Cardiac muscle cell (in vitro differentiated cells and primary cell): ENCODE results near the gene HSD17B8. TPM values are rescaled to one million over a fixed set of nuclear protein-coding genes. Genes with fewer than 3 reads are reported as not detected.

ENCODE experiments used
- DNase-seq, 2 donors: peaks; one replicate each; pipeline versions ENCODE4 v3.0.0 to v3.0.0-alpha.2; 2010 to 2017; ENCODE audit warnings: low read depth in 1 of 2, low spot score in 1 of 2
- H3K27ac ChIP-seq: fragments of 200-600 bp; sonication (generic); 2 replicates; pipeline ENCODE4 v1.5.1; 2016
- H3K27me3 ChIP-seq: fragments of 200-600 bp; sonication (generic); 2 replicates; pipeline ENCODE4 v1.6.0; 2016; ENCODE audit warnings: control low read depth
- H3K36me3 ChIP-seq: fragments of 200-600 bp; sonication (generic); 2 replicates; pipeline ENCODE4 v1.5.1; 2016; ENCODE audit warnings: control low read depth
- H3K4me1 ChIP-seq: fragments of 200-600 bp; sonication (generic); 2 replicates; pipeline ENCODE4 v1.8.1; 2017; ENCODE audit warnings: low read depth, mild to moderate bottlenecking, mixed run types
- H3K4me3 ChIP-seq: fragments of 200-600 bp; sonication (generic); 2 replicates; pipeline ENCODE4 v1.5.1; 2016; ENCODE audit warnings: mild to moderate bottlenecking
- H3K9me3 ChIP-seq: fragments of 200-600 bp; sonication (generic); 2 replicates; pipeline ENCODE4 v1.5.1; 2017; ENCODE audit warnings: low read depth, mild to moderate bottlenecking, control low read depth
- polyA plus RNA-seq: library from polyadenylated mRNA; unstranded; fragments of >200 nt; fragmentation: Nextera tagmentation; extraction: Ambion mirVana; gene quantifications from 2 replicates; pipeline ENCODE4 v1.2.1, GENCODE V29; 2016
- total RNA-seq: library from RNA; depleted of rRNA; stranded (reverse); fragments of >200 nt; gene quantifications from 2 replicates; pipeline ENCODE4 v1.2.3, GENCODE V29; 2016
- TF ChIP-seq, protein P1 (sequence below): IDR thresholded peaks from 2 replicates; pipeline ENCODE4 v1.5.1; 2012; ENCODE audit warnings: low read depth, mild to moderate bottlenecking, low read length

HSD17B8 gene
- total RNA-seq (45.4 and 45.7 TPM in 2 replicates), polyA plus RNA-seq (47.6 and 68.0 TPM in 2 replicates)

DNA sequence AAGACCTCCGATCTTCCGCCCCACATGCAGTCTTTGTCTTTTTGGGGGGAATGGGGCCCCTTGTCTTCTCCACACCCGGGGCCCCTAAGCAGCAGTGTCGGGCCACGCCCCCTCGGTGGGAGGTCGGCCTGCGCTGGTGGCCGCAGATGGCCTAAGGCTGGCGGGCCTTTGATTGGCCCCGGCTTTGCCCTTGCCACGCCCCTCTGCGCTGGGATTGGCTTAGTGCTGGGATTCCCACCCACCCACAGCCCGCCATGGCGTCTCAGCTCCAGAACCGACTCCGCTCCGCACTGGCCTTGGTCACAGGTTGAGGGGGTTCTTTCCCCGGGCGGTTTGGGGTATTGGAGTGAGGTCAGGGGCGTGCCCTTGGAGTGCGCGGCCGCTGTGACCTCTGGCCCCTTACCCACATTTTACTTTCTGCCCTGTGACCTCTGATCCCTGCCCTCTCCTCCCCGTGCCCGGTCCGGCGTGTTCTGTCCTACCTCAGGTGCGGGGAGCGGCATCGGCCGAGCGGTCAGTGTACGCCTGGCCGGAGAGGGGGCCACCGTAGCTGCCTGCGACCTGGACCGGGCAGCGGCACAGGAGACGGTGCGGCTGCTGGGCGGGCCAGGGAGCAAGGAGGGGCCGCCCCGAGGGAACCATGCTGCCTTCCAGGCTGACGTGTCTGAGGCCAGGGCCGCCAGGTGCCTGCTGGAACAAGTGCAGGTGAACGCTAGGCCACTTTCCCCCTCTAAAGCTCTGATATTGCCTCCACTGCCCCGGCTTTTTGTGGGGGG, at the start of gene HSD17B8:
Gene HSD17B8, plus strand, starts transcription at position 241 of the 776 bp plus-strand sequence. Its CDS starts 14 bp downstream, at position 255.
- TF ChIP-seq, protein P1, sequence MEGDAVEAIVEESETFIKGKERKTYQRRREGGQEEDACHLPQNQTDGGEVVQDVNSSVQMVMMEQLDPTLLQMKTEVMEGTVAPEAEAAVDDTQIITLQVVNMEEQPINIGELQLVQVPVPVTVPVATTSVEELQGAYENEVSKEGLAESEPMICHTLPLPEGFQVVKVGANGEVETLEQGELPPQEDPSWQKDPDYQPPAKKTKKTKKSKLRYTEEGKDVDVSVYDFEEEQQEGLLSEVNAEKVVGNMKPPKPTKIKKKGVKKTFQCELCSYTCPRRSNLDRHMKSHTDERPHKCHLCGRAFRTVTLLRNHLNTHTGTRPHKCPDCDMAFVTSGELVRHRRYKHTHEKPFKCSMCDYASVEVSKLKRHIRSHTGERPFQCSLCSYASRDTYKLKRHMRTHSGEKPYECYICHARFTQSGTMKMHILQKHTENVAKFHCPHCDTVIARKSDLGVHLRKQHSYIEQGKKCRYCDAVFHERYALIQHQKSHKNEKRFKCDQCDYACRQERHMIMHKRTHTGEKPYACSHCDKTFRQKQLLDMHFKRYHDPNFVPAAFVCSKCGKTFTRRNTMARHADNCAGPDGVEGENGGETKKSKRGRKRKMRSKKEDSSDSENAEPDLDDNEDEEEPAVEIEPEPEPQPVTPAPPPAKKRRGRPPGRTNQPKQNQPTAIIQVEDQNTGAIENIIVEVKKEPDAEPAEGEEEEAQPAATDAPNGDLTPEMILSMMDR: no peak
- Histone ChIP-seq H3K36me3 (peaks cover 17% of the 10 kb centered on the region), H3K4me3 (peak within 1 kb of the TSS; percentile 87), H3K4me1 (peaks cover 18% of the 10 kb centered on the region), H3K9me3 (no peaks in the 10 kb centered on the region), H3K27me3 (no peaks in the 10 kb centered on the region), H3K27ac (peak within 1 kb of the TSS; percentile 72)
- peak; percentile 94 to 97 for DNase-seq

DNA sequence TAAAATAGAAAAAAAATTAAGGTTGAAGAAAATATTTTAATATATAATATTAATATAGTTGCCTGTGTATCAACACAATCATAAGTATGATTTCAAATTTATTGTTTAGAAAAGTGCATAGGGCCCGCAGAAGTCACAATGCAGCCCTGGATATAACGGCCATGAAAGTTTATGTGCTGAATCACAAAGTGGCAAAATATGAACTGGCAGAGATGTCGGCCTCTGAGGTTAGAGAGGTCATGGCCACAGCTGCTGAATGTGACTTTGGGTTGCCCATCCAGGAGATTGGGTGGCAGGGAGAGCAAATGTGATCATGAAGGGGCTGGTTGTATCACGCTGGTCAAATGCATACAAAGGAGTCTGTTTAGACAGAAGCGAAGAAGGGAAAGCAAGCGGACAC, 47.9 kb upstream of the HSD17B8 start:
- Histone ChIP-seq H3K9me3 (no peaks in the 10 kb centered on the region), H3K27ac (no peak overlapping the region), H3K27me3 (no peaks in the 10 kb centered on the region), H3K36me3 (no peaks in the 10 kb centered on the region), H3K4me3 (no peak overlapping the region), H3K4me1 (no peaks in the 10 kb centered on the region)
- no peak for DNase-seq
- TF ChIP-seq, protein P1: no peak

DNA sequence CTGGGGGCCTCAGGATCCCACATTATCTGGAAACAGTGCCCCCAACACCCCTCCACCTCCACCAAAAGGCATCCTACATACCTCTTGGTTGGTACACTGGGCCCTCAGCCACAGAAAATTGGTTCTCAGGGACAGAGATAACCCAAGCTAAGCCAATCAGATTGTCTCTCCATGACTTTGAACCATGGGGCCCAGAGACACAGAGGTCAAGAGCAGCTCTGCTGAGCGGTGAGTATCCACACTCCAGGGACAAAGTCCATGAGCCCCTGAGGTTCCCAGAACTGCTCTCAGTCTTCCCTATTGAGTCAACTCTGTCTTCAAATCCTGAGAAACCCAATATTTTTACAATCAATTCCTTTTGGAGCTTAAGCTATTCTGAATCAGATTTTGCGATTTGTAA, 47.5 kb upstream of the HSD17B8 start:
- no peaks in the 10 kb centered on the region for H3K36me3 ChIP-seq
- H3K4me1 ChIP-seq: no peaks in the 10 kb centered on the region
- no peaks in the 10 kb centered on the region for H3K9me3 ChIP-seq
- no peak overlapping the region for H3K4me3 ChIP-seq
- no peak overlapping the region for H3K27ac ChIP-seq
- H3K27me3 ChIP-seq: no peaks in the 10 kb centered on the region
- TF ChIP-seq, protein P1: no peak
- DNase-seq: no peak

DNA sequence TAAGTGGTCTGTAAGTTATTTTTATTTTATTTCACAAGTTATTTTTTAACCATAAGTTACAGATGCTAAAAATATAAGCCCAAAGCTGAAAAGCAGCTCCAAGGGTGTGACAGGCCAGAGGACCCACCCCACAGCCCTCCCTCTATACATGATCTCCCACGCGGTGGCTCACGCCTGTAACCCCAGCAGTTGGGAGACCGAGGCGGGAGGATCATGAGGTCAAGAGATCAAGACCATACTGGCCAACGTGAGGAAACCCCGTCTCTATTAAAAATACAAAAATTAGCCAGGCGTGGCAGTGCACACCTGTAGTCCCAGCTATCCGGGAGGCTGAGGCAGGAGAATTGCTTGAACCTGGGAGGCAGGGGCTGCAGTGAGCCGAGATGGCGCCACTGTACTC, 44.4 kb upstream of the HSD17B8 start:
- no peak for DNase-seq
- Histone ChIP-seq H3K9me3 (no peaks in the 10 kb centered on the region), H3K36me3 (no peaks in the 10 kb centered on the region), H3K27ac (no peak overlapping the region), H3K4me1 (no peaks in the 10 kb centered on the region), H3K27me3 (no peaks in the 10 kb centered on the region), H3K4me3 (no peak overlapping the region)
- TF ChIP-seq, protein P1: no peak

DNA sequence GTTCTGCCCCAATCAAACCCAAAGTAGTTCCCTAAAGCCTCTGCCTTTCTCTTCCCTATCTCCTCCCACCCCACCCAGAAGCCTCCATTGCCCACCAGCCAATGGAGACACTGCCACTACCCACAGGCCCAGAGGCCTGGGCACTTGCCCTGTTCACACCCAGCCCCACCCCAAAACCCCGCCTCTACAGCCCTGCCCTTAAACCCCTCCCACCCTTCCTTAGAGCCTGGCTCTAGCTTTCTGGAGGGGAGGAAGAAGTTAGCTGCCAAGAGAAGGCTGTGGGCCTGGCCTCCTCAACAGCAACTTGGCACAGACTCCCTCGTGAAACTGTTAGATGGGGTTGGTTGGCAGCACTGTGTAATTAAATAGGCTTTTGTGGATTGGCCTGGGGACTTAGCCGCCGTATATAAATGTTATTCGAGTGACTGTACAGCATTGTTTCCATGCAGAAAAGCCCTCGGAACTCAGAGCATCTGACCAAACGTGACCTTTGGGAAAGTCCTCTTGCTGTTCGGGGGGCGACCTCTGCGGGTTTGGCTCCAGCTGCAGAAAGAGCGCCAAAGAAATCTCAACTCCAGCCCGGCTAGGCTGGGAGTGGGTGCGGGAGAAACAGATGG, 43.6 kb upstream of the HSD17B8 start:
- TF ChIP-seq, protein P1: no peak
- Histone ChIP-seq H3K27me3 (no peaks in the 10 kb centered on the region), H3K4me3 (no peak overlapping the region), H3K27ac (no peak overlapping the region), H3K9me3 (no peaks in the 10 kb centered on the region), H3K36me3 (no peaks in the 10 kb centered on the region), H3K4me1 (no peaks in the 10 kb centered on the region)
- peak in 1 of 2 donors; percentile 91 for DNase-seq
